Brain pericyte (primary cell): ENCODE data around the gene PLEKHM3.

Experiments
- DNase-seq: peaks from one replicate; pipeline ENCODE4 v3.0.0-alpha.2; 2012; ENCODE audit warnings: low read depth, low spot score

Gene PLEKHM3

DNA sequence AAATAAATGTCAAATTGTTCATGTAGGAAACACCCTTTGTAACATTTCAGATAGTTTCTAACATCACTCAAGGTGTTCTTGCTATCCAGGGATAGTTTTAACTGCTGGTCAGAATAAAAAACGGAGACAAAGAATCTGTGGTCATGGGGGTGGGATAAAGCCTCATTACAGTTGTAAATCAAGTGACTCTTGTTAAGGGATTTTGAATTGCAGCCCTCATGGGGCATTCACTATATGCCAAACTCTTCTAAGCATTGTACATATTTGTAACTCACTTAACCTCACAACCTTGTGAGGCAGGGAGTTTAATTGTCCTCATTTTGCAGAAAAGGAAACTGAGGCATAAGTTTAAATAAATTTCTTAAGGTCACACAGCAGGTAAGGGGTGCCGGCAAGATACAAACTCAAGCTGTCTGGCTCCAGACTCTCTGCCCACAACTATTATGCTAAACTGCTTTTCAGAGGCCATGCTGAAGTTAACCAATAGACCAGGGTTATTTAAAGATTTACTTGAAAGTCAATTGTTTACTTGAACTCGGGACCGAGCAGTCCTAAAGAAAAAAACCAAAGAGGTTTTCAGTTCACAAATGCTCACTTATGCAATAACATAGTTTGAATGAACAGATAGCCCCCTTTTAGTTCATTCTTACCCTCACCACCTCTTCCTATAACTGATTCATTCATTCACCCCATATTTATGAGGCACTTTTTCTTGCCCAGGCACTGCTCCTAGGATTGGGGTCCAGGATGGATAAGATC lies 134.1 kb downstream of the PLEKHM3 start:
- no peak for DNase-seq

DNA sequence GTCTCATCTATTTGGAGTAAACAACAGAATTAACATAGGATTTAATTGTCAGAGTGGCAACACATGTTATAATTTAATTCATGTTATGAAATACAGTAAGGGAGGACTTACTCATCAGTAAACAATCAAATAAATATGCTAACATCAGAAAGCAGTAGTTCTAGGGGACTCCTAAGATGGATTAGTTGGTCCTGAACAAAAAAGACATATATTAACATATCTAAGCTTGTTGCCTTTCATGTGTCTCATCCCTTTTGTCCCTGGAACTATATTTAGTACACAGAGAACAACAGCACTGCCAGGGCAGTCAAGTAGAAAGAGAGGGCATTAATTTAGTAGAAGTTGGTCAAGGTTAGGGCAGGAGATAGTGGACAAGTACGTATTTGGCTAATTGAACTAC lies 137.8 kb downstream of the PLEKHM3 start:
- DNase-seq: no peak

DNA sequence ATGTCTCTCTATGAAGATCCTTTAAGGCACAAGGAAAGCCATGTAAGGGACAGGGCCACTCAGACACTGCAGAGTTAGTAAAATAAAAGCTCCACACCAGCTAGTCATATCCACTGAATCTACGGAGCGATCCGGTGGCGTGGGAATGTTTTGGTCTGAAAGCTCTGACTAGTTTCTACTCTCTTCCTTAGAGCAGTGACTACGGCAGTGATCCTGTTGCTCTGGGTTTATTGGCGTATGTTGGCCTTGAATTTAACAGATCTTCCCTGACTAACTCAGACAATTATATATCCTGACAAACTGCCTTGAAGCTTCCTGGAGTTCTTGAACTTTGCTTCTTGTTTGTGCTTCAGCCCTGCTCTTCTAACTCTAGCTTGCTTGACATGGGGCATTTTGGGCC lies 140.3 kb downstream of the PLEKHM3 start:
- DNase-seq: no peak

DNA sequence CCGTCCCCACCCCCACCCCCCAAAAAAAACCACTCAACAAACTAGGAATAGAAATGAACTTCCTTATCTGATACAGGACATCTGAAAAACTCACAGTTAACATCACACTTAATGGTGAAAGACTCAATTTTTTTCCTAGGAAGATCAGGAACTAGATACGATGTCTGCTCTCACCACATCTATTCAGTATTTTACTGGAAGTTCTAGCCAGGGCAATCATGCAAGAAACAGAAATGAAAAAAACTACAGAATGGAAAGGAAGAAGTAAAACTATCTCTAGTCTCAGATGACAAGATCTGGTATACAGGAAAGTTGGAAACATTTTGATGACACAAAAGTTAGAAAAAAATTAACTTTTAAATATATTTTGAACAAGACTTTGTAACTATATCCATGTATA lies 141.2 kb downstream of the PLEKHM3 start:
- no peak for DNase-seq

DNA sequence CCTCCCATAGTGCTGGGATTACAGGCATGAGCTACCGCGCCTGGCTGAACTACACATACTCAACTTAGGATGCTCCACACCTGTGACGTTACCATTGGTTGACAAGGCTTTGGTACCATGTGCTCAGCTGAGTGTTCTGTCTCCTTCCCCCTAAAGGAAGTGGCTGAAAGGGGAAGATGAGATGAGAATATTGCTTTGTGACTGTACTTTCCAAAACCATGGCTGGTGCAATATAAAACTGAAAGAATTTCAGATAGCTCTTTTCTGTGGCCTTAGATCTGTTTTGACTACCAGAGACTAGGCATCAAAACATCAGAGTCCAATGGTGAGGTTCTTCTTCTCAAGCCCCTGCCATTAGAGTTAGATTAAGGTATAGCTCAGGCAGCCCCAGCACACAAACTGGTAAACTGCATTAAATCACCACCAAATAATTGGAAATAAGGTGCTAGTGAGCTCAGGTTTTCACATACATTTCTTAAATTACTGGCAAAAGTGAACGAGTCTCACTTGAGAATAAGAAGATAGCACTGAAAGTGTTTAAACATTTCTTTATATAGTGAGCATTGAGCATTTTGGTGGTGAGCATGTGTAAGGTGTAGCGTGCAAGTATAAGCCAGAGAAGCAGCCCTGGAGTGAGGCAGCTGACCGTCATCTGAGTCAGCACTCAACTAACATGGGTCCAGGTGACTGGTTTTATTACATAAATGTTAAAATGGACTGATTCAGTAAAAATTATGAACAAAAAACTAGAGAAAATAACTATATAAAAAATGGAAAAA lies 142.1 kb downstream of the PLEKHM3 start:
- no peak for DNase-seq

DNA sequence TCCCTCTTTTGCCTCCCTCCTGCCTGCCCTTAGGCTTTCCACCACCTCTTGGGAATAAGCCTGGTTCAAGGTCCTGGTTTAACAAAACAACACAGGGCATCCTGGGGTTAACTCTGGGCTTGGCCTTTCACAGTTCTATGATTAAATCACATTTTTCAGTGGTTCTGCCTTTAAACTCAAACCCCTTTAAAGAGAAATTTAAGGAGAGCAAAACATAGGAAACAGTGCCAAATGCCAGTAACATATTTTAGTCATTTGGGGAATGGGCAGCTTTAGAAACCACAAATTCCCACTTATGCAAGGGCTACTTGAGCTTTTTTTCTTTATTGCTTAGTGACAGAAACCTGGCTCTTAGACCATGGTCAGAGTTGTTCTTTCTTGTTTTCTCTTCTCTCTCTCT lies 143.4 kb downstream of the PLEKHM3 start:
- DNase-seq: no peak

DNA sequence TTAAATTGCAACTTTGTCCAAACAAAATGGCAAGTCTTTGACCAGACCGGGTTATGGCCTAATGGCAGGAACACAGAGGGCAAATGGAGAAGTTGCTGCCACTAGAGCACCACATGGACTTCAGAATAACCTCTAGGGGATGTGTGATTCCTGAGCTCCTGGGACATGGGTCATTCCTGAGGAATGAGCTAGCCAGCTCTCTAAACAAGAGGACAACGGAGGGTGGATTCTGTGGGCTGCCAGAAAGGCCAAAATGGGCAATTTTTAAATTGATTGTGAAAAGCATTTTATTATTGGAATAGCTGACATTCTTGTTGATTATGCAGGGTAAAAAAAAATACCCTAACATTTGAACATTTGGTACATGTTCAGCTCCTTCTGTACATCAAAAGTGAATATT lies 145.8 kb downstream of the PLEKHM3 start:
- DNase-seq: no peak

DNA sequence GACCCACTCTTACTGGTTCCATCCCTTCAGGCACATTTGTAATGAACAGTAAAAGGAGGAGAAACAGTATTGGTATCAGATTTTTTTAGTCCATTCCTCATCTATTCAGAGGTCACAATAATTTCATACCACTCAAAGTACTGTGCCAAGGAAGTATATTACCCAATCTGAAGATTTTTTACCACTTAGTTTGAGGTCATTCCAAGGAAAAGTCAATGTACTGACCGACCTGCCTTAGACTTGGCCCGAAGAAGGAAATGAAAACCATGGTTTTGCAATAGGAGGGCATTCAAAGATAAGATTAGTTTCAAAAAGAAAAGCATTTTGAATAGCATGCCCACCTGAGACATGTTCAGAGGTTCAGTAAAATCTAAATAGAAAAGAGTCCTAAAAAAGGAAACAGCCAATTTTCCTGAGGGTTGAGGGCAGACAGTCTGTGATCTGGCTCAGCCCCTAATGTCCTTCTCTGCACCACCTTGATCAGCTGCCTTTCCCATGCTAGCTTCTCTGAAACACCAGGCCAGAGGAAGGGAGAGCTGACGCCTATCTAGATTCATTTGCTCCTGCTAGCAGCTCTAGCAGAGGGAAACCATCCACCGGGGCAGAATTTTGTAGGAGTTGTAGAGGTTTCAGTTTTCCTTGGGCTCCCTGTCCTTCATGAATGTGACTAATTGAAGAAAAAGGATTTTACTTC lies 148.3 kb downstream of the PLEKHM3 start:
- DNase-seq: no peak

DNA sequence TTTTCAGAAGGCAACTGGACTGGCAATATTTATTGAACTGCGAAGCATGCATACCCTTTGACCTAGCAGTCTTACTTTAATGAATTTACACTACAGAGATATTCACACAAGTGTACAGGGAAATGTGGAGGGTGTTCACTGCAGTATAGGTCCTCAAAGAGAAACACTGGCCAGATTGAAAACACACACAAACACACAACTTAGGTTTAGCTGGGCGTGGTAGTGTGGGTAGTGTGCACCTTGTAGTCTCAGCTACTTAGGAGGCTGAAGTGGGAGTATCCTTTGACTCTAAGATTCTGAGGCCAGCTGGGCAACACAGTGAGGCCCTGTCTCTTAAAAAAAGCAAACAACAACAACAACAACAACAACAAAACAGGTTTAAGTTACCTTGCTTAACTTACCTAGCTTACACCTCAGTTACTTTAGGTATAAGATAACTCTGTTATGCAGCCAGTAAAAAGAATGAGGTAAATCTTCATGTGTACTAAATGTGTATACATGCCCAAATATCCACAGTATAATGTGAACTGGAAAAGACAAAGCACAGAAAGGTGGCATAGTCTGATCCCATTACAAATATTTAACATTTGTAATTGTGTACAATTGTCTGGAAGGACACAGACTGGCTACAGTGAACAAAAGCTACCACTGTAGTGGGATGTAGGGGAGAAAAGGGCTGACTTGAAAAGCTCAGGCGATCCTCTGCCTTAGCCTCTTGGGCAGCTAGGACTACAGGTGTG lies 149.7 kb downstream of the PLEKHM3 start:
- no peak for DNase-seq

DNA sequence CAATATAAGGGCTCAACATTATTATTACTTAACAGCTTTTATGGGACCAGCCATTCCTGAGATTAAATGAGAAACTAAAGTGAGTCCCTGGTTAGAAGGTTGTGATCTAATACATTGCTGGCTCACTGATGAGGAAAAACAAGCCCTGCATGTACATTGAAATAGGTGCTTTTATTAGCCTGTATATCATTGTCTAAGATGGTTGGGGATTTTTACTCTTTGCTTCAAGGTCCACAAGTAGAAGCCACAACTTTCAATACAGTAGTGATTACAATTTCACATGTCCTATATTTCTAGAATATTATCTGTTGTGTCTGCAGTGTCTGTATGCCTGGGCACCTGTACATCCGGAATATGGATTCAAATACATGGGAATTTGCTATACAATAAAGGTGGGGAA lies 151.5 kb downstream of the PLEKHM3 start:
- DNase-seq: no peak

DNA sequence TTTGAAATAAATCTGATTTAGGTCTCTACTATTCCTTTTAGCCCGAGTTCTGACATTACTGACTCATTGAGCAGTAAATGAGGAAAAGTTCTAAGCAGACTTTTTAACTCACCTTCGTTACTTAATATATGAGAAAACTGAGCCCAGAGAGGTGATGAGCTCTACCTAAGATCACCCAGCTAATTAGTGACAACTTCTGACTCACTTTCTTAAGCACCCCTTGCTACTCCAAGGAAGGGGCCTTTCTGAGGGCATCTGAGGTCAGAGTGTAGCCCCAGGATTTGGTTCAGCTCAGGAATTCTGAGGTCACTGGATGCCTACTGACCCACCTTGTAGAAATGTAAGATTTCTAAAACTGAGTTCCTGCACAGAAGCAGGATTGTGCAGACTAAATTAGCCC lies 153.4 kb downstream of the PLEKHM3 start:
- DNase-seq: no peak

DNA sequence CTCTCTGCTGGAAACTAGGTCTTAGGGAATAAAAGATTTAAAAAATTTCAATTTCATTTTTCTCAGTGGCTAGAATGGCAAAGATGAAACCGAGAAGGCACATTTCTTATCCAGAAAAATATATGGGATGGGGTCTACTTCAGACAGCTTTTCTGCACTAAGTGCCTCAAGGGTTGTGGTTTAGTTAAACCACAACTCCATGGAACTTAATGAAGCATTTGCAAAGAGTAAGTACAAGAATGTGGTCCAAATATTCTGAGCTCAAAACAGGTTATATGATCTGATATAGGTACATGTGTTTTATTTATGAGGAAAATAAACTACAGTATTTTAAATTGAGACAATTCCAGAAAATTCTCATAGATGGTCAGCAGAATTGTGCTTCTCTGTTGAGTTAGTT lies 153.8 kb downstream of the PLEKHM3 start:
- no peak for DNase-seq

DNA sequence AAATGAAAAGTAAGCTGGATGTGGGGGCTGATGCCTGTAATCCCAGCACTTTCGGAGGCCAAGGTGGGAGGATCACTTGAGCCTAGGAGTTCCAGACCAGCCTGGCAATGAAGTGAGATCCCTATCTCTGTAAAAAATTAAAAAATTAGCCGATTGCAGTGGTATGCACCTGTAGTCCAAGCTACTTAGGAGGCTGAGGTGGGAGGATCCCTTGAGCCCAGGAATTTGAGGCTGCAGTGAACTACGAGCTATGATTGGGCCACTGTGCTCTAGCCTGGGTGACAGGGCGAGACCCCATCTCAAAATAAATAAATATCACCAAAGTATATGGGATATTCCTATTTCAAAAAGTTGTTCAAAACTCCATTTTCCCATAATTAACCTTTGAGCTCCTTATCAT lies 154.5 kb downstream of the PLEKHM3 start:
- DNase-seq: no peak

DNA sequence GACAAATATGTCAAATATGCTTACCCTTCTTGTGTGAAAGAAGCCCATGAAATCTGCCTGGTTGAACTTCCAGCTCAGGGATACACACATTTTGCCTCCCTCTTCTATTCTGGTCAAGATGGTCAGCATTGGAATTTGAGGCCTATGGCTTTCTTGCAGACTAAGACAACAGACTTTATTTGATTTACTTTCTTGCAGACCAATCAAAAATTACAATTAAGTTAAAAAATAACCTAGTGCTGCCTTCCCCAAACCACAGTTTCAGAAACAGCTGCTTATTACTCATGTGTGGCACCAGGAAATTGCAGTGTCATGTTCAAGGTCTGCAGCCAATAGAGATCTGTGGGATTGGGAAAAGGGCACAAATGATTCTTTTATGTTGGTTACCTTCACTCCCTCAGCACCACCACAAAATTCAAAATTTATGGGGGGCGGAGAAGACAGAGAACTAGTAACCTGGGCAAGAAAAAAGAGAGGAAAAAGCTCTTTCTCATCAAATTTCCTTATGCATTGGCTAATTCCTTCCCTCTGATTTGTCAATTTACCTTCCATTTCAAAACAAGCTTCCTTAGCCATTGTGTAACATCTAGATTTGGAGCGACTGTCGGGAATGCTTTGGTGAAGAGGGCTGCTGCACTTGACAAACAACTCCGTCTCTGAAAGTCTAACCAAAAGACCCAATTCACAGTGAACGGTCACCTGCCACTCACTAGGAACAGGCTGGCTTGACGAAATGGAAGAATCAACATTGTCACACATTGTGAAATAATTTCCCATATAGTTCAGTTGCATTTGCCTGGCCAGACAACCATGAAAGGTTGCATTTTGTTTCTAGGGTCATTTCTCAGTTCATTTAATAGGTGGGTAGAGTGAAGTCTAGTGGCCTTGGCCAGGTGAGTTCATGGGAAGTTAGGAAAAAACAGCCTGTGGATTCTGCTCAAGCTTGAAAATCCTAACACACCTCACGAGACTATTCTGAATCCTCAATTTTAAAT lies 155.2 kb downstream of the PLEKHM3 start:
- no peak for DNase-seq

DNA sequence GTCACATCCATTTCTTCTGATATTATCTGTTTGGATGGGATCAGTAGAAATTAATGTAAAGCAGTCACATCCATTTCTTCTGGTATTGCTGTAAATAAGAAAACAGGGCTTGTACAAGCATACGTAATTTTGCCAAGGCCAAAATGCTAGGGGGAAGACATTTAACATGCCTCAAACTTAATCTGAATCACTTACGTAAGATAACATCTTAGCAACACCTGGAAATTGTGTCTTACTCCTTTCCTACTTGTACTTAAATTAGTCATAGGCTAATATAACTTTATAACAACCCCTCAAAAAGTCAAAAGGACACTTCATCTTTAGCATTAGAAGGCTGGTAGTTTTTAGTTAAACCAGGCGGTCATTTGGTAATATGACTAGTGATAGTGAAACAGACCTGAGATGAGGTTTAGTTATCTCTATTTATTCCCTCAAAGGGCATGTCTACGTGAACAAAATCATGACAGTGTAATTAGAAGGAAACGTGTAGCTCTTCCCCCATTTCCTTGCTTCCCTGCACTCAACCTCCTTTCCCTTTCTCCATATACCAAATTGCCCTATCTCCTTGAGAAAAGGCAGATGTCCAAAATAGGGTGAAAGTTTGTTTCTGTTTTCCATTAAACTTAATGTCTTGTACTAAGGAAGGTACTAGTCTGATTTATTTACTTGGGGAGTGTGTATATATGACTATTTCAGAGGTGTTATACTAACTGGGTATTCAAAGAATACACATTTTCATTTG lies 156.3 kb downstream of the PLEKHM3 start:
- DNase-seq: no peak

DNA sequence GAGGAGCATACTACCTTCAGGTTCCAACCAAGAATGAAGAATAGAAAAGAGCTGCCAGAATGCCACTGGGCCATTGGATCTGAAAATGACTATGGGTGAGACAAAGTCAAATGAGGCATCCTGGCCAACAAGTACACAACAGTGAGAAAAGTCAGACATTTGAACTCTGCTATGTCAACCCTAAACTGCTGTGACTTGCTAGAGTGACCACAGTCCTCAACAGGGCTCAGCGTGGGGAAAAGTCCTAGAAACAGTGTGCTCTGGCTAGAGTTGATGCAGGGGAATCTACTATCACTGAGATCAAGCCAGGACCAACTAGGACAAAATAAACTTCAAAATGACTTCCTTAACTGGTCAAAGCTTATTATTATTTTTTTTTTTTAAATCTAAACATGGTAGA lies 157.4 kb downstream of the PLEKHM3 start:
- no peak for DNase-seq

DNA sequence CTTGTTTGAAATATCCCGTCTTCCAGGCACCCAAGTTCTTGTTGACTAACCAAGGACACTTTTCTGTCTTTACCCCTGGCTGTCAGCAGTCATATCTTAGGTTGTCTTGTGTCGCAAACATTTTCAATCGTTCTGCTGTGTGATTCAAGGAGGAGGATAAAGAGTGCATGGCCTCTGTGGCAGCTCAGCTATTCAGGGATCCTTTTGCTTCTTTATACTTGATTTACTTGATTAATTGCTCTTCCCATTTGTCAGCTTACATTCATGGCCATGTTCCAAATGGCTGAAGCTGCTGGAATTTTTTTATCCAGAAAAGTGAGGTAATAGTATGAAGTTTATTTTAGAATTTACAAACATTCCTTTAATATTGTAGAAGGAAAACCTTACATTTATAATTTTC lies 158.3 kb downstream of the PLEKHM3 start:
- no peak for DNase-seq

DNA sequence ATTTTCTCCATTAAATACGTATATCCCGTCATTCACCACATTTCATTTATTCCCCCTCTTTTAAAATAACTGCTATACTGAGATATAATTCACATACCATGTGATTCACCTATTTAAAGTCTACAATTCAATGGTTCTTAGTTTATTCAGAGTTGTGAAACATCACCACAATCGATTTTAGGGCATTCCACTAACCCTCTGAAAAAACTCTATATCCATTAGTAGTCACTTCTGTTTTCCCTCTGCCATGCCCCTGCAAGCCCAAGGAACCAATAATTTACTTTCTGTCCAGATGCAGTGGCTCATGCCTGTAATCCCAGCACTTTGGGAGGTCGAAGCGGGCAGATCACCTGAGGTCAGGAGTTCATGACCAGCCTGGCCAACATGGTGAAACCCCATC lies 160.1 kb downstream of the PLEKHM3 start:
- DNase-seq: no peak

DNA sequence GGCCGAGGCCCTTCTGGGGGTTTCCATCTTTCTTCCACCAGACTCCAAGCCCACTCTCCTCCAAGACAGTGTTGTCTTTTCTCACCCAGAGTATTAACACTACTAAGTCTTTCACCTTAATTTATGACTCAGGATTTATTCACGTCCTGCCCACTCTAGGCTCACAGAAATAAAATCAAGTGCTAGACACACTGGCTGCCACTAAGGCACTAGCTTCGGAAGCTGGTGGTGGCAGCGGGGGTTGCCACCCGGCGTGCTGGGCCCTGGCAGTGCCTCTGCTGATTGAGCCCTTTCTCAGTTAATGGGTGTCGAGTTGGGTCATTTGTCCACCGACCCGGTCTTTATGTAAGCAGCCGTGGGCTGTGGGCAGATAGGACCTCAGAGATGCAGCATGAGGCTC lies 162.0 kb downstream of the PLEKHM3 start:
- no peak for DNase-seq

DNA sequence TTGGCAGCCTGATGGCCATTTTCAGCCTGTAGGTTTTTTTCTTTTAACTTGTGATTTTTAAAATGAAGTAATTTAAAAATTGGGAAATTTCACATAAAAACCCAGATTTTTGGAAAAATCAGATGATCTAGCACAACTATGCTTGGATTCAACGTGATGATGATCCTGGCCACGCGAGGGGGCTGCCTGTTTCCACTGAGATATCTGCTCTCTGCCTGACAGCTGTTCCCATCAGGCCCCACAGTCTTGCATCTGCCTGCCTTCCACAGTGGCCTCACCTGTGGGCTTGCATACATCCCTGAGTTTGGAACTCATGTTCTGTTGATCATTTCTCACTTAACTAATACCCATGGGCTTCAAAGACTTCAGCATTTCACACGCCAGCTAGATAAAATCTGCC lies 163.5 kb downstream of the PLEKHM3 start:
- no peak for DNase-seq
